GM12873 (cell line): ENCODE results near the gene FBXO30.

Experiments used
- TF ChIP-seq, protein P1 (sequence below): IDR thresholded peaks from 2 replicates; pipeline ENCODE4 v1.5.1; 2012; ENCODE audit warnings: low read depth, mild to moderate bottlenecking, moderate library complexity, low read length, control low read depth; ENCODE audit not compliant: insufficient read depth; ENCODE audit errors: missing control alignments

The FBXO30 gene

DNA sequence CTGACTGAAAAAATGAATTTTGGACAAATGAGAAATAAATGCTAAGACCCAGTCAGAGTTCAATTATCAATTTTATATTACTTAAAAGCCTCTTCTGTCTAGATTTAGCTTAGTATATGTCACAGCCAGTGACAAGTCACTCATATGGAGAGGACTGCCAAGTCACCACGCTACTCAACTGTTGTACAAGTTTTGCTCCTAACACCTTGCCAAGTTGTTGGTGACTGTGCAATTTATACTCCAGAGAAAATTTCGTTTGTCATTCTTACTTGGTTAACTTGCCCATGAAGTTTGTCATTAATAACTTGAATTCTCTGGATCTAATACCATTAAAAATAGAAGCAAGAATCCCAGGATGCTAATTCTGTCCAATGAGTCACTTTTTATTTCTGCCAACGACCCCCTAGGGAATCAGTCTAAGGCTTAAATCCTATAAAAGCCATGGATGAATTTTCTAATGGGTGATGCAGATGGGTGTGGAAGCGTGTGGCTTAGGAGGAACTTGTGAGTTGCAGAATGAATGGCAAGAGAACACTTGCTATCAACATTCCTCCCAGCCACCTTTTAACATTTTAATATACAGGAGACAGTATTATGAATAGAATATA is 30.4 kb upstream of the FBXO30 start:
- TF ChIP-seq, protein P1, sequence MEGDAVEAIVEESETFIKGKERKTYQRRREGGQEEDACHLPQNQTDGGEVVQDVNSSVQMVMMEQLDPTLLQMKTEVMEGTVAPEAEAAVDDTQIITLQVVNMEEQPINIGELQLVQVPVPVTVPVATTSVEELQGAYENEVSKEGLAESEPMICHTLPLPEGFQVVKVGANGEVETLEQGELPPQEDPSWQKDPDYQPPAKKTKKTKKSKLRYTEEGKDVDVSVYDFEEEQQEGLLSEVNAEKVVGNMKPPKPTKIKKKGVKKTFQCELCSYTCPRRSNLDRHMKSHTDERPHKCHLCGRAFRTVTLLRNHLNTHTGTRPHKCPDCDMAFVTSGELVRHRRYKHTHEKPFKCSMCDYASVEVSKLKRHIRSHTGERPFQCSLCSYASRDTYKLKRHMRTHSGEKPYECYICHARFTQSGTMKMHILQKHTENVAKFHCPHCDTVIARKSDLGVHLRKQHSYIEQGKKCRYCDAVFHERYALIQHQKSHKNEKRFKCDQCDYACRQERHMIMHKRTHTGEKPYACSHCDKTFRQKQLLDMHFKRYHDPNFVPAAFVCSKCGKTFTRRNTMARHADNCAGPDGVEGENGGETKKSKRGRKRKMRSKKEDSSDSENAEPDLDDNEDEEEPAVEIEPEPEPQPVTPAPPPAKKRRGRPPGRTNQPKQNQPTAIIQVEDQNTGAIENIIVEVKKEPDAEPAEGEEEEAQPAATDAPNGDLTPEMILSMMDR: no peak

DNA sequence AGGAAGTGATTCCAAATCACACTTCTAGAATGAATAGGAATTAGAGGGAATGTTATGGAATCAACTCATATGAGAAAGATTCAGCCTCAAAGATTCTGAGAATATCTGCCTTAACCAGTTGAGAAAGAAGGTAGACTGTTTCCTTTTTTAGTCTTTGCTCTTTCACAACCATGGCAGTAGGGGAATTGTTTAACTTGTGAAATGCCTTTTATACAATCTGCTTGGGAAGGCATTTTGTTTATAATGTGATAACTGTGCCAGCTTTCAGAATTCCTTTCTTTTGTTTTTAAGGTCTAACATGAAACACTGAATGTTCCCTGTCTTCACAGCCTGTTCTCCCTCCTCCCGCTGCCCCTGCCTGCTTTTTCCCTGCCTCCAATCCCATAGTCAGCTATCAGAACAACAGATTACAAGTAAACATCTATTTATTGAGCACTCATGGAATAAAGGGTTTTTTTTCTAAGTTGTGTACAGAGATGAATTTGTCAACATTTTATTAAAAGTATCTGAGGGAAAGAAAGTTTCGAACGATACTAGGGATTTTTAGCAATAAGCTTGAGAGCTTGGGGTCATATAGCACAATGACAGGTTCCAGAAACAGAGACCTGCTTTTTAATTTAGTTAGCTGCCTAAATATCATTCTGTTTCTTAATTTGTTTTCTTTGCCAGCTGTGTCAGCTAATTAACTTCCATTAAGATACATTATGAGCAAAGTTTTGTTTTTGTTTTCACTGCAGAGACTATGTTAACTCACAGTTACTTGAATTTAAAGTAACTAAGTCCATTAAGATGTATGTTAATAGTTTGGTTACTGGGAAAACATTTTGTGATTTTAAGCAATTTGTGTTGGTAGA is 28.3 kb upstream of the FBXO30 start:
- TF ChIP-seq, protein P1: no peak

DNA sequence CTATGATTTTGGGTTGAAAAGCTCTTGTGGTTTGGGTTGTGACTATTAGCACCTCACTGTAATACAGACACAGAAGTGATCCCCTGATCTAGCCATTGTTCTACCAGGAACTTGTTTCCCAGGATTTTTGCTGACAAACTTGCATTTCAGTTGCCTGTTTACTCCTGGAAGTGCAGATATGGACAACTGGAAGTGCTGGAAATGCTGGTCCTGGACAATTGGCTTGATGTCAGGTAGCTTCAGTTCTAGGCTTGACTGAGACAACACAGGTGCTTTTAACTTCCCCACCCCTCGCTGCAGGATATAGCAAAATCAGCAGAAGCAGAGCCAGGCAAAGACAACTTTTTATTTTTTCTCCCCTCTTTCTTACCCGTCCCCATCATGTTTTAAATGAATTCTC is 27.1 kb upstream of the FBXO30 start:
- TF ChIP-seq, protein P1: no peak

DNA sequence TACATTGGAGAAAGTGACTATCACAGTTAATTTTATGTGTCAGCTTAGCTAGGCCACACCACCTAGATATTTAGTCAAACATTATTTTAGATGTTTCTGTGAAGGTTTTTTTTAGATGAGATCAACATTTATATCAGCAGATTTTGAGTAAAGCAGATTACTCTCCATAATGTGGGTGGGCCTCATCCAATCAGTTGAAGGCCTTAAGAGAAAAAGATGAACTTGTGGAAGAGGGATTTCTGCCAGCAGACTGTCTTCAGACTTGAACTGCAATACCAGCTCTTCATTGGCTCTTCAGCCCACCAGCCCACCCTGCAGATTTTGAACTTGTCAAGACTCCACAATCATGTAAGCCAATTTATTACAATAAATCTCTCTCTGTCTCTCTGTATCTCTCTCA is 25.1 kb upstream of the FBXO30 start:
- TF ChIP-seq, protein P1: no peak

DNA sequence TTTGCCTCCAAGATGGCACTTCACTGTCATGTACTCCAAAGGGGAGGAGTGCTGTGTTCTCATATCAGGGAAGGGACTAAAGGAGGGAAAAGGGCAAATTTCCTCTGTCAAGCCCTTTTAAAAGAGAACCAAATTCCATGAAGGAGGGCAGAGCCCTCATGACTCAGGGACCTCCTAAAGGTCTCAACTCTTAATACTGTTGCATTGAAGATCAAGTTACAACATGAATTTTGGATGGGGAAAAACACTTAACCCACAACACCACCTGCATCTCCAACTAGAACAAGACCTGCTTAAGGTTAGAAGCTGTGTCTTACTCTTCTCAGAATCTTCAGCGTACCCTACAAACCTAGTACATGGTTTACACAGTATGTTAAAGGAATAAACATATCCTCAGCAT is 23.7 kb upstream of the FBXO30 start:
- TF ChIP-seq, protein P1: no peak

DNA sequence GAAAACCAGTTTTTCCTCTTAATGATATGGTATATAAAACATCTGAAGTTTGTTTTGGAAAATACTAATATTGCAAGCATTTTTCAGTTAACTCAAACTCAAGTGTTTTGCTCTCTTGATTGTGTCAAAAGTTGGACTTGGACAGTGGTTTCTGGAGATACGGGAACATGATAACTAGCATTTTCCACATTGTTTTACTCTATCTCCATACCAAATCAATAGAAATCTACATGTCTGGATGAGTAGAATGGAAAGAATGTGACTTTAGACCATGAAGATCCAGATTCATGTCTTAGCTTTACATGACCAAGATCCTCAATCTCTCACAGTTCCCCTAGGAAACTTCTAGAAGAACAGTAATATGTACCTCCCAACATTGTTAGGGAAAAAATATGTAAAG is 22.2 kb upstream of the FBXO30 start:
- TF ChIP-seq, protein P1: no peak

DNA sequence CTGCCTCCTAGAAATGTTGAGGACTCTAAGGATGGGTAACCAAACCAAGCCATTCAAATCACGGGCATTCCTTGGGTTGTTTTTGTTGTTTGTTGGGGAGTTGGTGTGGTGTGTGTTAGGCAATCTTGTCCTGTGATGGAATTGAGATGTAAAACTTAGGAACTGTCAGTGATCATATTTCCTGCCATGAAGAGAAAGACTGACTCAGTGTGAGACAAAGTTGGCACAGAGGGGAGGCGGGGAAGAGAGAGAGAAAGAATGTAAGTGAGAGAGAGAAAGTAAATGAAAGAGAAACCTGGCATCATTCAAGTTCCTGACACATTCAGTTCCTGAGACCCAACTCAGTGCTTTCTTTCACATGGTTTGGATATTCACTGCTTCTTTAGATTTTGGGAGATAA is 21.6 kb upstream of the FBXO30 start:
- TF ChIP-seq, protein P1: no peak
